OCI-LY1 (cell line): ENCODE results near the gene ENPP3.

ENCODE experiments used
- H2AFZ ChIP-seq: fragments of 200-600 bp; sonication (generic), shearing (Covaris generic); 2 replicates; pipeline ENCODE4 v1.6.0; 2014; ENCODE audit warnings: antibody characterized with exemption, mild to moderate bottlenecking, low read length
- H3F3A ChIP-seq: fragments of 200-600 bp; sonication (generic), shearing (Covaris generic); 2 replicates; pipeline ENCODE4 v1.6.0; 2014; ENCODE audit warnings: mild to moderate bottlenecking, antibody characterized with exemption, low read length, moderate library complexity; ENCODE audit not compliant: insufficient read depth
- H3K27ac ChIP-seq: fragments of 200-600 bp; sonication (generic); 2 replicates; pipeline ENCODE4 v1.5.1; 2014; ENCODE audit warnings: low read length, mixed run types, mild to moderate bottlenecking, low read depth; ENCODE audit not compliant: poor library complexity, severe bottlenecking
- H3K27me3 ChIP-seq: fragments of 200-600 bp; sonication (generic); 2 replicates; pipeline ENCODE4 v1.6.0; 2014; ENCODE audit warnings: antibody characterized with exemption, mild to moderate bottlenecking, low read length, moderate library complexity; ENCODE audit not compliant: insufficient read depth
- H3K36me3 ChIP-seq: fragments of 200-600 bp; sonication (generic); 2 replicates; pipeline ENCODE4 v1.6.1; 2014; ENCODE audit warnings: mild to moderate bottlenecking, antibody characterized with exemption, low read length, moderate library complexity, mixed read lengths; ENCODE audit not compliant: insufficient read depth
- H3K4me1 ChIP-seq: fragments of 200-600 bp; sonication (generic); 2 replicates; pipeline ENCODE4 v1.5.1; 2014; ENCODE audit warnings: mild to moderate bottlenecking, low read length, moderate library complexity; ENCODE audit not compliant: insufficient read depth, severe bottlenecking
- H3K4me2 ChIP-seq: fragments of 200-600 bp; sonication (generic), shearing (Covaris generic); 2 replicates; pipeline ENCODE4 v1.6.1; 2014; ENCODE audit warnings: low read length
- H3K4me3 ChIP-seq: fragments of 200-600 bp; sonication (generic); 2 replicates; pipeline ENCODE4 v1.5.1; 2014; ENCODE audit warnings: low read length, low read depth, mild to moderate bottlenecking, mixed read lengths; ENCODE audit not compliant: poor library complexity, severe bottlenecking
- H3K79me2 ChIP-seq: fragments of 200-600 bp; shearing (Covaris generic); 2 replicates; pipeline ENCODE4 v1.6.1; 2016; ENCODE audit warnings: mixed run types, low read length, mixed read lengths; ENCODE audit not compliant: insufficient read depth
- H3K9ac ChIP-seq: fragments of 200-600 bp; sonication (generic), shearing (Covaris generic); 2 replicates; pipeline ENCODE4 v1.6.1; 2014; ENCODE audit warnings: mild to moderate bottlenecking, low read length, mixed read lengths
- H3K9me2 ChIP-seq: fragments of 200-600 bp; sonication (generic), shearing (Covaris generic); 2 replicates; pipeline ENCODE4 v1.6.1; 2014; ENCODE audit warnings: low read depth, mild to moderate bottlenecking, low read length, mixed read lengths
- H3K9me3 ChIP-seq: fragments of 200-600 bp; shearing (Covaris generic); 2 replicates; pipeline ENCODE4 v1.6.1; 2014; ENCODE audit warnings: low read length, mixed read lengths
- H4K20me1 ChIP-seq: fragments of 200-600 bp; sonication (generic), shearing (Covaris generic); 2 replicates; pipeline ENCODE4 v1.6.0; 2016; ENCODE audit warnings: mild to moderate bottlenecking, low read length; ENCODE audit not compliant: insufficient read depth
- CTCF ChIP-seq: fragments of 200-600 bp; sonication (generic), shearing (Covaris generic); IDR thresholded peaks from 2 replicates; pipeline ENCODE4 v1.5.1; 2017; ENCODE audit warnings: mild to moderate bottlenecking, antibody characterized with exemption, low read length, moderate library complexity, mixed read lengths
- EZH2 ChIP-seq: fragments of 200-600 bp; sonication (generic), shearing (Covaris generic); IDR thresholded peaks from 2 replicates; pipeline ENCODE4 v1.8.0; 2017; ENCODE audit warnings: borderline replicate concordance, mixed run types, mild to moderate bottlenecking, antibody characterized with exemption, low read length, moderate library complexity, mixed read lengths

Gene ENPP3

DNA sequence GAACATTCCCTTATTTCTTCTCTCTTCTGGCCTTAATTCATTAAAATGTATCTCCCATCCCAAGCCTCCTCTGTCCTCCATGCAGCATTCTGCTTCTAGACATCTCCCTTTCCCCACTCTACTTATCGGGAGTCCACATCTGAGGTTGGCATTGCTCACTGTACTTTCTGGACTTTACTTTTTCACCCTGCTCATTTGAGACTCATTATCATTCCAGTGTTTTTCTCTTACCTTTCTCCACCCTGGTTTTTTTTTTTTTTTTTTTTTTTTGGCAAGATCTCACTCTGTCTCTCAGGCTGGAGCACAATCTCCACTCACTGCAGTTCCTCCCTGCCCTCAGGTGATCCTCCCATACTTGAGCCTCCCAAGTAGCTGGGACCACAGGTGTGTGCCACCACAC lies 4.5 kb downstream of the ENPP3 start:
- H3K27ac ChIP-seq = no peak overlapping the region
- H3K4me2 ChIP-seq = no peak overlapping the region
- H3K4me1 ChIP-seq = no peaks in the 10 kb centered on the region
- no peaks in the 10 kb centered on the region for H3K79me2 ChIP-seq
- H4K20me1 ChIP-seq = no peaks in the 10 kb centered on the region
- no peaks in the 10 kb centered on the region for H3F3A ChIP-seq
- no peaks in the 10 kb centered on the region for H3K9me3 ChIP-seq
- H2AFZ ChIP-seq = no peak overlapping the region
- no peak for TF ChIP-seq CTCF
- TF ChIP-seq EZH2 = no peak
- H3K4me3 ChIP-seq = no peak overlapping the region
- H3K9me2 ChIP-seq = no peaks in the 10 kb centered on the region
- no peak overlapping the region for H3K9ac ChIP-seq
- no peaks in the 10 kb centered on the region for H3K27me3 ChIP-seq
- no peaks in the 10 kb centered on the region for H3K36me3 ChIP-seq

- Histone ChIP-seq H3F3A (no peaks in the 10 kb centered on the region), H3K79me2 (no peaks in the 10 kb centered on the region), H3K36me3 (no peaks in the 10 kb centered on the region), H3K4me1 (no peaks in the 10 kb centered on the region), H3K27me3 (no peaks in the 10 kb centered on the region), H3K9ac (no peak overlapping the region), H3K27ac (no peak overlapping the region), H3K4me2 (no peak overlapping the region), H3K9me3 (no peaks in the 10 kb centered on the region), H4K20me1 (no peaks in the 10 kb centered on the region), H3K9me2 (no peaks in the 10 kb centered on the region), H2AFZ (no peak overlapping the region), H3K4me3 (no peak overlapping the region)
- TF ChIP-seq CTCF (no peak), EZH2 (no peak)
Observed at GRCh38 chr6:131642565-131642964, 5.5 kb downstream of the ENPP3 start.

DNA sequence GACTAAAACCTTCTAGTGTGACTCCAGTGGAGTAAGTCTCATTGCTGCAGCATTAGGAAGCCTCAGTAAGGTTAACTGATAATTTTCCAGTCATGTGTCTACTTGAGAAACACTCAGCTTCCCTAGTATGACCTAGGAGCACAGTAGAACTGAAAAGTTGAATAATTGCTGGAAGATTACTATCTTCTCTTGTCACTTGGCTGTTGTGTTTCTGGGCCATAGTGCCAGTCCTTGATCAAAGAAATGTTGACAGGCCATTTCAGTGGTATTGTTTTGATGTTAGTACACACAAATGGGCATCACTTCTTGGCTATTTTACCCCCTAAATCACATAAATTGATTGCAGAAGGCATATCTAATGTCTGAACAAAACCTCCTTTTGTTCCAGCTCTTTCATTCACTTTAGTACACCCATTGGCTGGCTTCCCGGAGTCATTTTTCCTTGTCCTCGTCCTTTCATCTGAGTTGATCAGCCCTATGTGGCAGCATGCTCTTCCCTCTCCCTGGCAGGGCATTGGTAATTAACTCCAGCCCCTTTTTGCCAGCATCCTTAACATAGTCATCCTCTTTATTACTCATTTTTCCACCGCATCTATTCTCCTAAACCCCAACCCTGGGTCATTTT lies 6.0 kb downstream of the ENPP3 start:
- H3K9ac ChIP-seq = no peak overlapping the region
- no peaks in the 10 kb centered on the region for H3K4me1 ChIP-seq
- no peaks in the 10 kb centered on the region for H3F3A ChIP-seq
- no peaks in the 10 kb centered on the region for H3K36me3 ChIP-seq
- no peak for TF ChIP-seq CTCF
- no peaks in the 10 kb centered on the region for H3K9me3 ChIP-seq
- no peaks in the 10 kb centered on the region for H3K27me3 ChIP-seq
- no peaks in the 10 kb centered on the region for H3K9me2 ChIP-seq
- H3K4me2 ChIP-seq = no peak overlapping the region
- no peak overlapping the region for H2AFZ ChIP-seq
- no peaks in the 10 kb centered on the region for H3K79me2 ChIP-seq
- H3K27ac ChIP-seq = no peak overlapping the region
- H4K20me1 ChIP-seq = no peaks in the 10 kb centered on the region
- no peak overlapping the region for H3K4me3 ChIP-seq
